8988T (cell line): Measurements from ENCODE around the gene POLR2H.

Experiments used
- DNase-seq: peaks from one replicate; pipeline ENCODE4 v3.0.0; 2011

POLR2H gene

DNA sequence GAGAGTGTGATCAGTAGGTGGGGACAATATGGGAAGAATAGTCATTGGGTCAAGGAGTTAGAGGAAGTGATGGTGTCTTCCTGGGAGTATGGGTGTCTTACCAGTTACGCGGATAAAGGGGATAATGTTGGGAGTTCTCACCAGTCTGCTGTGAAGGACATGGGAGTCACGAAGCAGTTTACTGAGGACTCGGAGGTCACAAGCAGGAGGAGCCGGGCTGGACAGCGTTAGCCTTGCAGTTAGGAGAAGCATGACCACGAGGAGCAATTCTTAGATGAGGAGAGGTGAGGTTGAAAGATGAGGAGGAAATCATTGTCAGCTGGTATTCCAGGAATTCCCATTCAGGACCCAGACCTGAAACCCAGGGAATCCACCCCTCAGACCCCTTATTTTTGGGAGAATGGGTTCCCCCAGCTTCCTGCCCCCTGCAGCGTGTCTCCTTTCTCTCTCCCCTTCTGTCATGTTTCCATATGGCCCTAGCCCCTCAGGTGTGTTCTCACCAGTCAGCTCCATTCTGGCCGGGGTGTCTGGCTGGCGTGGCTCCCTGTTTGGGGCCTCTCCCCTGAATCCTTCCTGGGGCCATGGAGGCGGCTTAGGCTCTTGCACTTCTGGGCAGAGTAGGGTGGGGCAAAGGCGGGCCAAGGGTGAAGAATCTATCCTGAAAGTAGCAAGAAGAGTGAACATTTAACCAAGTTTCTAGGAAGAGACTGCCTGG lies 14.4 kb downstream of the POLR2H start:
- DNase-seq, result no peak

DNA sequence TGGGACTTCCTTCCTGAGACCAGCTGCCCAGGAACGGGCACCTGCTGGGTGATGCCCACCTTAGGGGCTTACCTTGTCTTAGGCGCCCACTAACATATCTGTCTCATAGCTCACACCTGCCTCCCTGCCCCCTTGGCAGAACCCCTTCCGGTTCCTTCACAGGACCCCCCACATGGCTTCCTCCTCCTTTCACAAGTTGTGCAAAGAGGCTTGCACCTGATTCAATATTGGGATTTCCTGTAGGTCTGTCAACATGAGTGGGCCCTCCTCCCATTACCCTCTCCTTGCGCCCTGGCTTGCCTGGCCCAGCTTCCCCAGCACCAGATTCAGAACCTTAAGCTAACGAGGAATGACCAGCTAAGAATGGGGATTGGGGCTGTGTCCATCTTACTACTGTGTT lies 15.9 kb downstream of the POLR2H start:
- no peak for DNase-seq

DNA sequence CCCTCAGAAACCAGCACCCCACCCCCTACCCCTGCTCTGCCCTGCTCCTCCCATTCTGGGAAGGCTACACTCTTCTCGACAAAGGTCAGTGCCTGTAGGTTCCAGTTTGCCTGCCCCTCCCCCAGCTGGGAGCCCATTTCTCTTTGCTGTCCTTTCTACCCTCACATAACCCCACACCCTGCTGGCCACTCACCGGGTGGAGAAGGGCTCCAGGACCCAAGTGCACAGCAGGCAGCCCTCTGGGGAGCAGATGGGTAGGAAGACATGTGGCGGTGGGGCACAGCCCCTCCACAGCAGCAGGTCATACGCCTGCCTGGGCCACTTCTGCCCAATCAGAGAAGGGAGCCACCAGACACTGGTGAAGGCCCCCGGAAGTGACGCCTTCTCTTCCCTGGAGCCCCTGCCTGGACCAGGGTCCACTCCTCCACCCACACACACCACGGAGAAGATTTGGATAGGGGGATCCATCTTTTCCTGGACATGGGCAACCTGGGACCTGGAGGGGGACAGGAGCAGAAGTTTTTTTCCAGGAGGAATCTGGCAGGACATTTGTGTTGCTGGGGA lies 16.5 kb downstream of the POLR2H start, which contains the start of gene THPO:
THPO (minus strand) TSS at position 326 of the 564 bp plus-strand sequence. CDS start 1,948 bp downstream, outside the sequence.
- DNase-seq, result no peak

DNA sequence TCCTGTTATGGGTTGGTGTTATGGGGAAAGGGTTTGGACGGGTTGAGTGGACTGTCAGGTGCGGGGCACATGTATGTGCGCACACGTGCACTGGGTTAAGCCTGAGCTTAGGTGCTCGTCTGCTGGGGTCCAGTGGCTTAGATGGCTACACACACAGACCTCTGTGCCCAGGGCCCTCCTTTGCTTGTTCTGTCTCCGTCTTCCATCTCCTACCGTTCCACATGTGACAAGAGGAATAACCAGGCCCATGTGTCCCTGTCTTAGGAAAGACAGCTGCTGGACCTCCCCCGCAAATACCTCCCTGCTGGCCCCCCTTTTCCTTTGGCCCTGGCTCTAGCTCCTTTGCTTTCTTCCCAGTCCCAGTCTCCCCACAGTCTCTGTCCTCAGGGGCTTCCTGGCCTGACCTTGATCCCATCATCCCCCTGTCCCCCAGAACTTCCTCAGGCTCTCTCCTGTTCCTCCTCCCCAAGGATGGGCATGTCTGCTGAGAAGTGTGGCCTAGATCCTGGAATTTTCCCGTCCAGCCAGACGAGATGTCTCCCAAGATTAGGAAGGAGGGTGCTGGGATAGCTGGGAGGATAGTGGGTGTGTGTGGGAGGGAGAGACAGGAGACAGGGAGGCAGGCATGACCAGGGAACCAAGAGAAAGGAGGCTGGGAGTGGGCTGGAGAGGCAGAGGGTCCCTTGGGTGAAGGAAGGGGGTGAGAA lies 17.3 kb downstream of the POLR2H start:
- DNase-seq, result no peak

DNA sequence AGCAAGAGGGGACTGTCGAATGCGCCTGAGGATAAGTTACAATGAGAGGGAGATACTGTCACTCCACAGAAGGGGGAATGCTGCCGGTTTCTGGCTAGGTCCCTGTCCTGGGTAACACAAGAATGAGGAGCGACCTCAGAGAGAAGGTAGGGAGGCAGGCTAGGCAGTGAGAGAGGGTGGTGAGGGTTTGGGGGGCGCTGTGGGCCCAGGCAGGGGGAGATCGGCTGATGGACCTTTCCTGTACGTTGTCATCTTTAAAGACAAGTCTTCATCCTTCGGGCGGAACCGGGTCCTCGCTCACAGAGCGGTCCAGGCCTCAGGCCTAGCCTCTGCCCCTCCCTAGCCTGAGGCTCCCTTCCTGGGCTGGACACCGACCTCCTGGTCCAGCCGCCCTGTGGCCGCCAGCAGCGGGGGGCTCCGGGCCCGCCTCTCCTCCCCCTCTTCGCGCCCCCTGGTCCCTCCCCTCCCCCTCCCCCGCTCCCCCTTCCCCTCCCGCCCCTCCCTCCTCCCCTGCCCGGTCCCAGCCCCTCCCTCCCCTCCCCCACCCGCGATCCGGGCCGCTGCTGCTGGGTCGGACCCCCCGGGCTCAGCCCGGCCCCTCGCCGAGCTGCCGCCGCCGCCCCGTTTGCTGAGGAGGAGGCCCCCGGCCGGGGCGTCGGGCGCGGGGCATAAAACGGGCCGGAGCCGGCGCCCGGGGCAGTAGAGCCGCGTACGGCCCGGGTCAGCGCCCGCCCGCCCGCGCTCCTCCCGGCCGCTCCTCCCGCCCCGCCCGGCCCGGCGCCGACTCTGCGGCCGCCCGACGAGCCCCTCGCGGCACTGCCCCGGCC lies 18.1 kb downstream of the POLR2H start, which contains the start of gene CHRD:
CHRD (plus strand) TSS at position 697 of the 827 bp plus-strand sequence. CDS start 265 bp downstream, outside the sequence.
- no peak for DNase-seq

DNA sequence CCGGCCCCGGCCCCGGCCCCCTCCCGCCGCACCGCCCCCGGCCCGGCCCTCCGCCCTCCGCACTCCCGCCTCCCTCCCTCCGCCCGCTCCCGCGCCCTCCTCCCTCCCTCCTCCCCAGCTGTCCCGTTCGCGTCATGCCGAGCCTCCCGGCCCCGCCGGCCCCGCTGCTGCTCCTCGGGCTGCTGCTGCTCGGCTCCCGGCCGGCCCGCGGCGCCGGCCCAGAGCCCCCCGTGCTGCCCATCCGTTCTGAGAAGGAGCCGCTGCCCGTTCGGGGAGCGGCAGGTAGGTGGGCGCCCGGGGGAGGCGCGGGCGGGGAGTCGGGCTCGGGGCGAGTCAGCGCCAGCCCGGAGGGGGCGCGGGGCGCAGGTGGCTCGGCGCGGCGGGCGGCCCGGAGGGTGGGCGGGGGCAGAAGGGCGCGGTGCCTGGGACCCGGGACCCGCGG lies 18.7 kb downstream of the POLR2H start:
- DNase-seq, result peak; percentile 94

DNA sequence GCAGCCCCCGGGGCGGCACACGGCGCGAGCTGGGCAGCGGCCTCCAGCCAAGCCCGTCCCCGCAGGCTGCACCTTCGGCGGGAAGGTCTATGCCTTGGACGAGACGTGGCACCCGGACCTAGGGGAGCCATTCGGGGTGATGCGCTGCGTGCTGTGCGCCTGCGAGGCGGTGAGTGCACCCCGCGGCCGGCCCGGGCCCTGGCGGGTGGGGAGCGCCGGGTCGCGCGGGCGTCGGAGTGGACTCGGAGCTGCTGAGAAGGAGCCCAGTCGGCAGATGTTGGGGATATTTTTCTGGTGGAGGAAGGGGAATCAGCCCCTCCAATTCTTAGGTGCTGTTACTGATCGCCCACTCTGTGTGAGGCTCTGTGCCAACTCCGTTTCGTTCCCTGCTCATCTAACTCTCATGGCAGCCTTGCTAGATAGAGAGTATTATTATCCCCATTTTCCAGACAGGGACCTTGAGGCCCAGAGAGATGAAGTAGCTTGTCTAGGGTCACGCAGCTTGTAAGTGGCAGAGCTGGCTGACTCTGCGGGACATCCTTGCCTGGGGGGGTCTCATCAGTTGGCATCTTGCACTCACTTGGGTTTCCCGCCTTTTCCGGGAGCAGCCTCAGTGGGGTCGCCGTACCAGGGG lies 19.2 kb downstream of the POLR2H start:
- DNase-seq, result no peak

DNA sequence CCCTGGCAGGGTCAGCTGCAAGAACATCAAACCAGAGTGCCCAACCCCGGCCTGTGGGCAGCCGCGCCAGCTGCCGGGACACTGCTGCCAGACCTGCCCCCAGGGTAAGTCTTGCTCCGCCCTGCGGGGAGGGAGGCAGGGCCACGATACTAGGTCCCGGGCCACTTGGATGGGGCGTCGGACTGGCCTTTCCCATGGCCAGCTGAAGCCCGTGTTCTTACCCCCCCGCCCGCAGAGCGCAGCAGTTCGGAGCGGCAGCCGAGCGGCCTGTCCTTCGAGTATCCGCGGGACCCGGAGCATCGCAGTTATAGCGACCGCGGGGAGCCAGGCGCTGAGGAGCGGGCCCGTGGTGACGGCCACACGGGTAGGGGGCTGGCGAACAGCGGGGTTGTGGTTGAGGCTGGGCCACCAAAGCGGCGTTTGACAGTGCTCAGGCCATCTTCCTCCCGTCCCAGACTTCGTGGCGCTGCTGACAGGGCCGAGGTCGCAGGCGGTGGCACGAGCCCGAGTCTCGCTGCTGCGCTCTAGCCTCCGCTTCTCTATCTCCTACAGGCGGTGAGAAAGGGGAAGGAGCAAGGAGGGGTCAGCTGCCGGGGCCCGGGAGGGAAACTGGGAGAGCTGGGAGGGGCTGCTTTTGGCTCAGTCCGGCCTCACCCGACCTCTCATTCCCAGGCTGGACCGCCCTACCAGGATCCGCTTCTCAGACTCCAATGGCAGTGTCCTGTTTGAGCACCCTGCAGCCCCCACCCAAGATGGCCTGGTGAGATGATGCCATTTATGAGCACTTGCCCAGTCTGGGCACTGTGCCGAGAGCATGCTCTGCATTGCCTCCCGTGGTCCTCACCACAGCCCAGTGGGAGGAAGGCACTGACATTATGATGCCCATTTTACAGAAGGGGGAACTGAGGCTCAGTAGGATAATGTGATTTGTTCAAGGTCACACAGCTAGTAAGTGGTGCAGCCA lies 20.0 kb downstream of the POLR2H start:
- no peak for DNase-seq

DNA sequence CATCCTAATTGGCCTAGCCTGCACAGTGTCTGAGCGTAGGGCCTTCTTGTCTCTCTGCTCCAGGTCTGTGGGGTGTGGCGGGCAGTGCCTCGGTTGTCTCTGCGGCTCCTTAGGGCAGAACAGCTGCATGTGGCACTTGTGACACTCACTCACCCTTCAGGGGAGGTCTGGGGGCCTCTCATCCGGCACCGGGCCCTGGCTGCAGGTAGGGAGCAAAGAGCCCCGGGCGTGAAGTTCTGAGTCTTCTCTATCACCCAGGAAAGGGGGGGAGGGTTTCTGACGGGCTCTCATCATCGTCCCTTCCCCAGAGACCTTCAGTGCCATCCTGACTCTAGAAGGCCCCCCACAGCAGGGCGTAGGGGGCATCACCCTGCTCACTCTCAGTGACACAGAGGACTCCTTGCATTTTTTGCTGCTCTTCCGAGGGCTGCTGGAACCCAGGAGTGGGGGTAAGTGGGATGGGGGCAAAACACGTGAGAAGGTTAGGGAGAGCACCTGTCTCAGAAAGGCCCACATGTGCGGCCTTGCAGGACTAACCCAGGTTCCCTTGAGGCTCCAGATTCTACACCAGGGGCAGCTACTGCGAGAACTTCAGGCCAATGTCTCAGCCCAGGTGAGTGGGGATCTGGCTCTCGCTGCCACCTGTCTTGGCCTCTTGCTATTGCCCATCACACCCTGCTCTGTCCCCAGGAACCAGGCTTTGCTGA lies 21.0 kb downstream of the POLR2H start:
- DNase-seq, result no peak

DNA sequence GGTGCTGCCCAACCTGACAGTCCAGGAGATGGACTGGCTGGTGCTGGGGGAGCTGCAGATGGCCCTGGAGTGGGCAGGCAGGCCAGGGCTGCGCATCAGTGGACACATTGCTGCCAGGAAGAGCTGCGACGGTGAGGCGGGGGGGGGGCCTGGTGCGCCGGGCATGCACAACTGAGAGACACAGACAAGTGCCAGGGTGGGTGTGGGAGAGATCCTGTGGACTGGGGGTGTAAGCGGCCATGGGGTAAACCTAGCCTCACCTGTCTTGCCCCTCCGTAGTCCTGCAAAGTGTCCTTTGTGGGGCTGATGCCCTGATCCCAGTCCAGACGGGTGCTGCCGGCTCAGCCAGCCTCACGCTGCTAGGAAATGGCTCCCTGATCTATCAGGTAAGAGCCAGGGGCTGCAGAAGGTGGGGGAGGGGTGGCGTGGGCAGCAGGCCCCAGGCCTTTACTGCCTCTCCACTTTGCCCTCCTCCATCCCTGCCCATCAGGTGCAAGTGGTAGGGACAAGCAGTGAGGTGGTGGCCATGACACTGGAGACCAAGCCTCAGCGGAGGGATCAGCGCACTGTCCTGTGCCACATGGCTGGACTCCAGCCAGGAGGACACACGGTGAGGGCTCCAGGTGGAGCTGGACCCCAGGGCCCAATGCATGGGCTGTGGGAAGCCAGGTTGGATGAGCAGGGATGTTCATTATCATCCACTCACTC lies 21.7 kb downstream of the POLR2H start:
- no peak for DNase-seq

DNA sequence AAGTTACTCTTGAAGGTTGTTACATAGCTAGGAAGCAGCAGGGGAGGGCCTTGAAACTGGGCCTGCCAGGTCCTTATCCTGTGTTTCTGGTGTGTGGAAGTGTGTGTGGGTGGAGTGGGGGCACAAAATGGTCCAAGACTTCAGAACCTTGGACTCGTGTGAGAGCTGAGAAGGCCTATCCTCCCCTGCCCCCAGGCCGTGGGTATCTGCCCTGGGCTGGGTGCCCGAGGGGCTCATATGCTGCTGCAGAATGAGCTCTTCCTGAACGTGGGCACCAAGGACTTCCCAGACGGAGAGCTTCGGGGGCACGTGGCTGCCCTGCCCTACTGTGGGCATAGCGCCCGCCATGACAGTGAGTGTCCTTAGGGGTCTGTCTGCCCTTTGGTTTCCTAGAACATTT lies 22.8 kb downstream of the POLR2H start:
- no peak for DNase-seq

DNA sequence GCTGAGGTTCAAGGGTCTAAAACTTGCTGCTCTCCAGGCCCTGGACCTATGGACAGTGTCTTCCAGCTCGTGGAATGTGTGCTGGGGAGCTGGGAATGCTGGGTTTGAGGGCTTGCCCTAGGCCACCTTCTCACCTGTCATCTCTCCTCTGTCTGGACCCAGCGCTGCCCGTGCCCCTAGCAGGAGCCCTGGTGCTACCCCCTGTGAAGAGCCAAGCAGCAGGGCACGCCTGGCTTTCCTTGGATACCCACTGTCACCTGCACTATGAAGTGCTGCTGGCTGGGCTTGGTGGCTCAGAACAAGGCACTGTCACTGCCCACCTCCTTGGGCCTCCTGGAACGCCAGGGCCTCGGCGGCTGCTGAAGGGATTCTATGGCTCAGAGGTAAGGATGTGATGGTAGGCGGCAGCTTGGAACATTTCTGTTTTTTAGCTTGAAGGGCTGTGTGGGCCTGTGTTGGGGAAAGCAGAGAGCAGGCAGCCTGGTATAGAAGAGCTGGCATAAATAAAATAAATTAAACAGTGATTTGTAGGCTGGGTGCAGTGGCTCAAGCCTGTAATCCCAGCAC lies 23.4 kb downstream of the POLR2H start:
- DNase-seq, result no peak

DNA sequence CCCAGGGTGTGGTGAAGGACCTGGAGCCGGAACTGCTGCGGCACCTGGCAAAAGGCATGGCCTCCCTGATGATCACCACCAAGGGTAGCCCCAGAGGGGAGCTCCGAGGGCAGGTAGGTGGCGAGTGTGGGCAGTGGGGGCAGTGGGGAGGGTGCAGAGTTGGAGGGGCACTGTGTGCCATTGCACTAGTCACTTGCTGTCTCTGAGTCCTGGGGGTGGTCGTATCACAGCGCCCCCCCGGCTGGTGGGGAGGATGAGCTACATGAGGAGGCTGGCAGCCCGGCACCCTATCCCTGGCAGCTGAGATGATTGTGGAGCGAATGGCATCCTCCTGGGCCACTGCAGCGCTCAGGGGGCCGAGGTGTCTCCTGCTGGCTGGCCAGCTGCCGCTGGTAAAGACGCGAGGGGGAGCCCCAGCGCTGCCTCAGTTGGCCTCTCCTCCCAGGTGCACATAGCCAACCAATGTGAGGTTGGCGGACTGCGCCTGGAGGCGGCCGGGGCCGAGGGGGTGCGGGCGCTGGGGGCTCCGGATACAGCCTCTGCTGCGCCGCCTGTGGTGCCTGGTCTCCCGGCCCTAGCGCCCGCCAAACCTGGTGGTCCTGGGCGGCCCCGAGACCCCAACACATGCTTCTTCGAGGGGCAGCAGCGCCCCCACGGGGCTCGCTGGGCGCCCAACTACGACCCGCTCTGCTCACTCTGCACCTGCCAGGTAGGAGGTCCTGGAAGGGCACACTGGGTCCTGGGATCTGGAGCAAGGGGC lies 24.7 kb downstream of the POLR2H start:
- DNase-seq, result no peak

DNA sequence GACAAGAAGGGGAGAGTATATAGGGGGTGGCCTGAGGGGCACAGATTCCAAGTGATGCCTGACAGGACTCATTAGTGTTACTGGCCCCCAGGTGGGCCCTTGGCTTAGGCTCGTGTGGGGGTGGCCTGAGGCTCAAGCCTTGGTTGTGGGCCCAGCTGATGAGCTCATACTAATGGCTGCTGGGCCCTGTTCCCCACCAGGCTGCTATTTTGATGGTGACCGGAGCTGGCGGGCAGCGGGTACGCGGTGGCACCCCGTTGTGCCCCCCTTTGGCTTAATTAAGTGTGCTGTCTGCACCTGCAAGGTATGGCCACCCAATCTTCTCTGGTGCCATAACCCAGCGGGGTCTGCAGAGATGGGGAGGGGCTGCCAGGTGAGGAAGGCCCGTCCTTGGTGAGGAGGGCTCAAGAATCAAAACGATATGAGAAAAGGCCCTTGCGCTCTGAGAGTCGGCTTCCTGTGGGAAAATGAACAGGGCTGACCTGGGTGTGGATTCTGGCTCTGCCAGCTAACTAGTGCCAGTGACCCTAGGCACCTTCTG lies 25.7 kb downstream of the POLR2H start:
- no peak for DNase-seq

DNA sequence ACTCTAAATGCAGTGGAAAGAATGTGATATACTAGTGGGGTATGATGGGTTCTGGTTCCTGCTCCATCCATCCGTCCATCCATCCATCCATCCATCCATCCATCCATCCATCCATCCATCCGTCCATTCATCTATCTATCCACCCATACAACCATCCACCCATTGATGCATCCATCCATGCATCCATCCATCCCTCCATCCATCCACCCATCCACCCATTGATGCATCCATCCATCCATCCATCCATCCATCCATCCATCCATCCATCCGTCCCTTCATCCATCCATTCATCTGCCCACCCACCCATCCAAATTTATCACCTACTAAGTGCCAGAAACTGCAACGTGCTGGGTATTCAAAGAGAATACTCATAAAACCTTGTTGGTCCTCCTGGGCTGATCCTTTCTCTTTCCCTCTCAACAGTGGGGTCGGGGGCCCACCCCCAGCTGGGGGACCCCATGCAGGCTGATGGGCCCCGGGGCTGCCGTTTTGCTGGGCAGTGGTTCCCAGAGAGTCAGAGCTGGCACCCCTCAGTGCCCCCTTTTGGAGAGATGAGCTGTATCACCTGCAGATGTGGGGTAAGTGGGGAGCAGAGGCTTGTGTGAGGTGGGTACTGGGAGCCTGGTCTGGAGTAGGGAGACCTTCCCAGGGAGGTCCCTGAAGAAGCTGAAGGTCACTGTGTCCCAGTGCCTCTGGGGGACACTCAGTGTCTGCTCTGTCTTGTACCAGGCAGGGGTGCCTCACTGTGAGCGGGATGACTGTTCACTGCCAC lies 26.8 kb downstream of the POLR2H start:
- DNase-seq, result no peak

DNA sequence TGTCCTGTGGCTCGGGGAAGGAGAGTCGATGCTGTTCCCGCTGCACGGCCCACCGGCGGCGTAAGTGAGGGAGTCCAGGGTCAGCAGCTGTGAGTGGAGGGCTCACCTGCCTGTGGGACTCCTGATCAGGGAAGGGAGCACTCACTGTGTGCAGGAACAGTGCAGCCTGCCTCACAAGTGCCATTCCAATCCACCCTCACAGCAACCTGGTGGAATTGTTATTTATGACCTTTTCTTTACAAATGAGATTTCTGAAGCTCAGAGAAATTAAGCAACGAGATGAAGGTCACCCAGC lies 27.4 kb downstream of the POLR2H start:
- no peak for DNase-seq

DNA sequence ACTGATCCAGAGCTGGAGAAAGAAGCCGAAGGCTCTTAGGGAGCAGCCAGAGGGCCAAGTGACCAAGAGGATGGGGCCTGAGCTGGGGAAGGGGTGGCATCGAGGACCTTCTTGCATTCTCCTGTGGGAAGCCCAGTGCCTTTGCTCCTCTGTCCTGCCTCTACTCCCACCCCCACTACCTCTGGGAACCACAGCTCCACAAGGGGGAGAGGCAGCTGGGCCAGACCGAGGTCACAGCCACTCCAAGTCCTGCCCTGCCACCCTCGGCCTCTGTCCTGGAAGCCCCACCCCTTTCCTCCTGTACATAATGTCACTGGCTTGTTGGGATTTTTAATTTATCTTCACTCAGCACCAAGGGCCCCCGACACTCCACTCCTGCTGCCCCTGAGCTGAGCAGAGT lies 27.9 kb downstream of the POLR2H start:
- no peak for DNase-seq

DNA sequence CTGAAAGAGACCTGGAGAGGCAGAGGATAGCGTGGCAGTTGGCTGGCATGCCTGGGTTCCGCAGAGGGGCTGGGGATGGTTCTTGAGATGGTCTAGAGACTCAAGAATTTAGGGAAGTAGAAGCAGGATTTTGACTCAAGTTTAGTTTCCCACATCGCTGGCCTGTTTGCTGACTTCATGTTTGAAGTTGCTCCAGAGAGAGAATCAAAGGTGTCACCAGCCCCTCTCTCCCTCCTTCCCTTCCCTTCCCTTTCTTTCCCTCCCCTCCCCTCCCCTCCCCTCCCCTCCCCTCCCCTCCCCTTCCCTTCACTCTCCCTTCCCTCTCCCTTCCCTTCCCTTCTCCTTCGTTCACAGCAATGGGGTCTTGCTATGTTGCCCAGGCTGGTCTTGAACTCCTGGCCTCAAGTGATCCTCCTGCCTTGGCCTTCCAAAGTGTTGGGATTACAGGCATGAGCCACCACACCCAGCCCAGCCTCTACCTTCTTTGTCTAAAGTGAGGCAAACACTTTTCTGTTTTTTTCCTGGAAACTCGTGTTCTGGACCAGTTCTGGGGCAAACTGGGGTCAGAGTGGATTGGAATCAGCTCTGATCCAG lies 28.5 kb downstream of the POLR2H start:
- DNase-seq, result no peak
